K562 (cell line): ENCODE measurements around the gene ADARB2. TPM values are rescaled to one million over a fixed set of nuclear protein-coding genes. Genes with fewer than 3 reads are reported as not detected.

Experiments used
- ELF1 ChIP-seq: fragments of 200-800 bp; sonication (Bioruptor generic); IDR thresholded peaks from 2 replicates; pipeline ENCODE4 v1.6.1; 2016; ENCODE audit warnings: missing genetic modification characterization, missing compliant biosample characterization
- ETV6 ChIP-seq, 3 experiments: fragments of 150-350 bp in 1 of 3; sonication (generic) in 1 of 3; formaldehyde crosslinking in 1 of 3; IDR thresholded peaks; 2 replicates each; pipeline versions ENCODE4 v1.6.1 to v1.8.0; 2014 to 2022; ENCODE audit warnings: borderline replicate concordance in 2 of 3, low read depth in 2 of 3, antibody characterized with exemption in 1 of 3, low read length in 1 of 3, mild to moderate bottlenecking in 1 of 3, missing genetic modification reagents in 1 of 3
- KDM1A ChIP-seq, 2 experiments: fragments of 450-650 bp; IDR thresholded peaks; 2 replicates each; pipeline ENCODE4 v1.6.1; 2016; ENCODE audit warnings: mild to moderate bottlenecking in 2 of 2
- MEIS2 ChIP-seq: fragments of 450-650 bp; IDR thresholded peaks from 2 replicates; pipeline ENCODE4 v1.6.1; 2014; ENCODE audit warnings: mild to moderate bottlenecking; ENCODE audit not compliant: partially characterized antibody
- MYBL2 ChIP-seq, 2 experiments: fragments of 450-650 bp in 1 of 2; sonication (generic) in 1 of 2; formaldehyde crosslinking in 1 of 2; IDR thresholded peaks; 2 replicates each; pipeline versions ENCODE4 v1.6.1 to v1.8.1; 2017 to 2022; ENCODE audit warnings: borderline replicate concordance in 1 of 2, inconsistent platforms in 1 of 2, low read depth in 1 of 2, mild to moderate bottlenecking in 1 of 2, missing genetic modification reagents in 1 of 2, moderate library complexity in 1 of 2
- NR4A1 ChIP-seq, 2 experiments: fragments of 250-450 bp in 1 of 2; fragments of 450-650 bp in 1 of 2; sonication (Bioruptor Pico) in 1 of 2; IDR thresholded peaks; 2 replicates each; pipeline versions ENCODE4 v1.4.0 to v1.6.1; 2016 to 2020; ENCODE audit warnings: mild to moderate bottlenecking in 2 of 2, missing compliant biosample characterization in 1 of 2, missing genetic modification characterization in 1 of 2, moderate library complexity in 1 of 2
- PHTF2 ChIP-seq: fragments of 250-450 bp; sonication (Bioruptor Pico); IDR thresholded peaks from 2 replicates; pipeline ENCODE4 v1.5.0; 2021; ENCODE audit warnings: mild to moderate bottlenecking
- ZEB2 ChIP-seq: fragments of 450-650 bp; IDR thresholded peaks from 2 replicates; pipeline ENCODE4 v1.6.1; 2016
- ZFX ChIP-seq: sonication (generic); formaldehyde crosslinking; IDR thresholded peaks from 2 replicates; pipeline ENCODE4 v1.8.0; 2022; ENCODE audit warnings: mild to moderate bottlenecking, missing genetic modification reagents, moderate library complexity
- ZNF408 ChIP-seq: fragments of 250-450 bp; sonication (Bioruptor Pico); IDR thresholded peaks from 2 replicates; pipeline ENCODE4 v1.4.0; 2020; ENCODE audit warnings: low read depth, mild to moderate bottlenecking, moderate library complexity
- polyA plus RNA-seq, 8 experiments: library from polyadenylated mRNA; depleted of rRNA in 4 of 8; stranded (reverse) in 5 of 8; unstranded in 3 of 8; fragments of >200 nt; fragmentation: Nextera tagmentation in 2 of 8; fragmentation: Illumina TruSeq in 1 of 8; extraction: Ambion mirVana in 2 of 8; extraction: Trizol in 1 of 8; gene quantifications; 2 replicates each; pipeline versions ENCODE4 v1.2.1 to v1.2.3, GENCODE V29; 2011 to 2014; ENCODE audit warnings: inconsistent platforms in 1 of 8, missing spikeins in 1 of 8
- total RNA-seq, 7 experiments: library from RNA; depleted of rRNA in 6 of 7; stranded (reverse); fragments of >200 nt in 6 of 7; fragmentation: Illumina TruSeq in 2 of 7; extraction: Trizol in 2 of 7; gene quantifications; 2 replicates each; pipeline versions ENCODE4 v1.2.1 to v1.2.3, GENCODE V29; 2011 to 2021; ENCODE audit warnings: low replicate concordance in 1 of 7
- TF ChIP-seq, protein P1 (sequence below), 2 experiments: fragments of 200-800 bp in 1 of 2; sonication (Bioruptor generic) in 1 of 2; sonication (generic) in 1 of 2; formaldehyde crosslinking in 1 of 2; IDR thresholded peaks in 1 of 2; conservative IDR thresholded peaks in 1 of 2; 2 replicates each; pipeline versions ENCODE4 v1.5.0 to v1.6.1; 2016 to 2020; ENCODE audit warnings: missing compliant biosample characterization in 1 of 2, missing genetic modification characterization in 1 of 2, missing genetic modification reagents in 1 of 2
- TF ChIP-seq, protein P2 (sequence below): fragments of 250-450 bp; sonication (Bioruptor Pico); IDR thresholded peaks from 2 replicates; pipeline ENCODE4 v1.8.0; 2022; ENCODE audit warnings: moderate library complexity, mild to moderate bottlenecking, inconsistent platforms
- TF ChIP-seq, protein P3 (sequence below), 3 experiments: fragments of 200-800 bp in 1 of 3; fragments of 250-450 bp in 1 of 3; fragments of 450-650 bp in 1 of 3; sonication (Bioruptor Pico) in 1 of 3; sonication (Bioruptor generic) in 1 of 3; formaldehyde crosslinking in 1 of 3; IDR thresholded peaks; 2 replicates each; pipeline versions ENCODE4 v1.6.1 to v1.8.0; 2016 to 2022; ENCODE audit warnings: mild to moderate bottlenecking in 2 of 3, missing genetic modification characterization in 2 of 3, missing compliant biosample characterization in 1 of 3, moderate library complexity in 1 of 3

The ADARB2 gene
- total and polyA plus RNA-seq, 9 of the 15 experiments (the other 6 are each of a cell fraction or from before 2014, with no cell fraction given), result not detected

DNA sequence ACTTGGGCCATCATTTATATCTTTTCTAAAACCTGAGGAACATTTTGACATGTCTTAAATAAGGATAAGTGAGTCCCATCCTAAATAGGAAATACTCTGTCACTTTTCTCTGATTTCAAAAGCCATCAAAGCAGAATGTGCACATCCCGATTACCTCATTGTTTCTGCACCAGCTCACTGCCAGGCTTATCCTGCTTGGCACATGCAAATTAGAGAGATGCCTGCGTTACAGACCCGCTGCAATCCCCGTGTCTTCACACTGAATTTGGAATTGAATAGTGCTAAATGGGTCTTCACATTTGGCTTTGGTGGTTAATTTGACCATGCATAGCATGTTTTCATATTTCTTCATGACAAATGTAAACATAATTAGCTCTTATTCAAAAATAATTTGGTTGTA lies 401.7 kb downstream of the ADARB2 start (continued):
- TF ChIP-seq MEIS2 (no peak), MYBL2 (IDR thresholded peaks at IDR 0.05; ENCODE audit: low read depth) (no peak), MYBL2 (CRISPR knock-in tag; IDR thresholded peaks at IDR 0.05; ENCODE audit: borderline replicate concordance) (no peak), KDM1A (IDR thresholded peaks at IDR 0.05) (no peak), ETV6 (IDR thresholded peaks at IDR 0.05; ENCODE audit: borderline replicate concordance in 1 of 2, low read depth in 2 of 2, low read length in 1 of 2) (no peak), ETV6 (CRISPR knock-in tag; IDR thresholded peaks at IDR 0.05; ENCODE audit: borderline replicate concordance) (no peak), PHTF2 (no peak), ZEB2 (no peak), ZNF408 (no peak), ELF1 (tag) (no peak), ZFX (CRISPR knock-in tag) (no peak), NR4A1 (CRISPR knock-in tag; IDR thresholded peaks at IDR 0.05) (no peak), NR4A1 (tag; IDR thresholded peaks at IDR 0.05) (no peak)
- TF ChIP-seq, protein P1, sequence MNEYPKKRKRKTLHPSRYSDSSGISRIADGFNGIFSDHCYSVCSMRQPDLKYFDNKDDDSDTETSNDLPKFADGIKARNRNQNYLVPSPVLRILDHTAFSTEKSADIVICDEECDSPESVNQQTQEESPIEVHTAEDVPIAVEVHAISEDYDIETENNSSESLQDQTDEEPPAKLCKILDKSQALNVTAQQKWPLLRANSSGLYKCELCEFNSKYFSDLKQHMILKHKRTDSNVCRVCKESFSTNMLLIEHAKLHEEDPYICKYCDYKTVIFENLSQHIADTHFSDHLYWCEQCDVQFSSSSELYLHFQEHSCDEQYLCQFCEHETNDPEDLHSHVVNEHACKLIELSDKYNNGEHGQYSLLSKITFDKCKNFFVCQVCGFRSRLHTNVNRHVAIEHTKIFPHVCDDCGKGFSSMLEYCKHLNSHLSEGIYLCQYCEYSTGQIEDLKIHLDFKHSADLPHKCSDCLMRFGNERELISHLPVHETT (CRISPR knock-in tag; conservative IDR thresholded peaks at IDR 0.05 in 1 of 2, IDR thresholded peaks at IDR 0.05 in 1 of 2), result no peak
- TF ChIP-seq, protein P2, sequence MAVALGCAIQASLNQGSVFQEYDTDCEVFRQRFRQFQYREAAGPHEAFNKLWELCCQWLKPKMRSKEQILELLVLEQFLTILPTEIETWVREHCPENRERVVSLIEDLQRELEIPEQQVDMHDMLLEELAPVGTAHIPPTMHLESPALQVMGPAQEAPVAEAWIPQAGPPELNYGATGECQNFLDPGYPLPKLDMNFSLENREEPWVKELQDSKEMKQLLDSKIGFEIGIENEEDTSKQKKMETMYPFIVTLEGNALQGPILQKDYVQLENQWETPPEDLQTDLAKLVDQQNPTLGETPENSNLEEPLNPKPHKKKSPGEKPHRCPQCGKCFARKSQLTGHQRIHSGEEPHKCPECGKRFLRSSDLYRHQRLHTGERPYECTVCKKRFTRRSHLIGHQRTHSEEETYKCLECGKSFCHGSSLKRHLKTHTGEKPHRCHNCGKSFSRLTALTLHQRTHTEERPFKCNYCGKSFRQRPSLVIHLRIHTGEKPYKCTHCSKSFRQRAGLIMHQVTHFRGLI (CRISPR knock-in tag), result no peak
- TF ChIP-seq, protein P3, sequence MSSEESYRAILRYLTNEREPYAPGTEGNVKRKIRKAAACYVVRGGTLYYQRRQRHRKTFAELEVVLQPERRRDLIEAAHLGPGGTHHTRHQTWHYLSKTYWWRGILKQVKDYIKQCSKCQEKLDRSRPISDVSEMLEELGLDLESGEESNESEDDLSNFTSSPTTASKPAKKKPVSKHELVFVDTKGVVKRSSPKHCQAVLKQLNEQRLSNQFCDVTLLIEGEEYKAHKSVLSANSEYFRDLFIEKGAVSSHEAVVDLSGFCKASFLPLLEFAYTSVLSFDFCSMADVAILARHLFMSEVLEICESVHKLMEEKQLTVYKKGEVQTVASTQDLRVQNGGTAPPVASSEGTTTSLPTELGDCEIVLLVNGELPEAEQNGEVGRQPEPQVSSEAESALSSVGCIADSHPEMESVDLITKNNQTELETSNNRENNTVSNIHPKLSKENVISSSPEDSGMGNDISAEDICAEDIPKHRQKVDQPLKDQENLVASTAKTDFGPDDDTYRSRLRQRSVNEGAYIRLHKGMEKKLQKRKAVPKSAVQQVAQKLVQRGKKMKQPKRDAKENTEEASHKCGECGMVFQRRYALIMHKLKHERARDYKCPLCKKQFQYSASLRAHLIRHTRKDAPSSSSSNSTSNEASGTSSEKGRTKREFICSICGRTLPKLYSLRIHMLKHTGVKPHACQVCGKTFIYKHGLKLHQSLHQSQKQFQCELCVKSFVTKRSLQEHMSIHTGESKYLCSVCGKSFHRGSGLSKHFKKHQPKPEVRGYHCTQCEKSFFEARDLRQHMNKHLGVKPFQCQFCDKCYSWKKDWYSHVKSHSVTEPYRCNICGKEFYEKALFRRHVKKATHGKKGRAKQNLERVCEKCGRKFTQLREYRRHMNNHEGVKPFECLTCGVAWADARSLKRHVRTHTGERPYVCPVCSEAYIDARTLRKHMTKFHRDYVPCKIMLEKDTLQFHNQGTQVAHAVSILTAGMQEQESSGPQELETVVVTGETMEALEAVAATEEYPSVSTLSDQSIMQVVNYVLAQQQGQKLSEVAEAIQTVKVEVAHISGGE (CRISPR knock-in tag; IDR thresholded peaks at IDR 0.05), result no peak
